OCI-LY3 (cell line): Measurements from ENCODE around the gene MXD3.

ENCODE experiments used
- CTCF ChIP-seq: fragments of 200-600, 300-600 bp; sonication (generic); IDR thresholded peaks from 2 replicates; pipeline ENCODE4 v1.5.1; 2014; ENCODE audit warnings: antibody characterized with exemption, low read length, low read depth
- EZH2phosphoT487 ChIP-seq: fragments of 200-600 bp; shearing (Covaris generic); IDR thresholded peaks from 2 replicates; pipeline ENCODE4 v1.6.1; 2018; ENCODE audit warnings: antibody characterized with exemption, mixed run types, low read depth

- no peak for TF ChIP-seq CTCF
- TF ChIP-seq EZH2phosphoT487 = no peak
Measured at GRCh38 chr5:177302354-177303110, 9.2 kb downstream of the MXD3 start.
